Measurements from ENCODE around the gene METTL13.

The METTL13 gene

DNA sequence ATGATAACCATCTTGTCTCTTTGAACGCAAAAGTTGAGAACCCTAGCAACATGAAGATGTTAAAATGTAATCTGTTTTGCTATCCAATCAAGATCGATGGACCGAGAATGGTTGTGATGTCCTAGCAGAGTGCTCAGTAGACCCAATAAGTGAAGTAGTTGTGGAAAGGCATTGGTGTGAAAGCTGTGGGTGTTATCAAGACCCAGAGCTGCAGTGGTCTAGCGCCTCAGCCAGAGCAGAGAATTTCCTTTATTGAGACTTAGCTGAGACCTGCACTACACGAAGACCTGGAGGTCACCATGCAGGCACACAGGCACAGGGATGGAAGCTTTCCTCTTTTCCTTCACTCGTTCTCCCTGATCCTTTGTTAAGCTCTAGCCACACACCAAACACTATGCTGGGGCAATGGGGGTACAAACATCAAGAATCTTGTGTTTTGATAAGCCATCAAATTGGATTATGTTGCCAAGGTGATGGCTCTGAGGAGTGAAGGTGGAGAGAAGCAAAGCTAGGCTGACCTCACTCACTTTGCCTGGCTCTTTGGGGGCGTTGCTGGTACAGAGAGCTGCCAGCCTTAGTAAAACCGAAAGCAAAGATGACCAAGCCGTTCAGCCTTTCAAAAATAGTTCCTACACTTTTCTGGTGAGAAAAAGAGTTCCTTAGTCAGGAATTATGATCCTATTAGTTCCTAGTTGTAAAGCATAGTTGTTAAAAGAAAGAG is 24.1 kb downstream of the METTL13 start:
- DNase-seq = no peak

DNA sequence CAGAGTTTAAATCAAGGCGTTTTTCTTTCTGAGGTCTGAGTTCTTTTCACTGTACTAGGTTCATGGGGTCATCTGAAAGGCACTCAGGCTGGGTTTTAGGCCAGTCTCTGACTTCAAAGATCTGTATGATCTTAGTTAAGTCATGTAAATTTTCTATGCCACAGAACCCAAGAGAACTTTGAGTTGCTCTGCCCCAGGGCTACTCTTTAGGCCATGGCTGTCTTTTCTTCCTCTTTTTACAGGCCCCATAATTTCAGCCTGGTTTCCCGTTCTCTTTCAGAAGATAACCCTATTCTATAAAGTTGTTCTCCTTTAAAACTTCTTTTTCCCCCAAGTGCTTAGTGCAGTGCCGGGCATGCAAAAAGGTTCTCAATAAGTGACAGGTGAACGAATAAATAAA is 26.1 kb downstream of the METTL13 start:
- DNase-seq = no peak

DNA sequence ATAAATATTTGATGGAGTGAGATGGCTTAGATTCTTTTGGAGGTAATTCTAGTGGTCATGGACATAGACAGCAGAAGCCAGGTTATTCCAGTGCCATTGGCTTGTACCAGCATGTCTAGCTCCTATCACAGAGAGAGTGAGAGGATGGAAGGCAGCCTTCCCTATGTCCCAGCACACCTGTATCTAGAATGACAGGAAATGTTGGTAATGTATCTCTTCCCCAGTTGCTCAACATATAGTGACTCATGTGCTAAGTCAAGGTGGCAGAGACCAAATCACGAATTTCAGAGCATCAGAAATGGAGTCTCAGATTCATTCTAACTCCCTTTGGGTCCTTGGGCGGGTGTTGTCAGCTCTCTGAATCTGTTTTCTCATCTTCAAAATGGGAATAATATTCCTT is 28.4 kb downstream of the METTL13 start:
- DNase-seq = no peak

DNA sequence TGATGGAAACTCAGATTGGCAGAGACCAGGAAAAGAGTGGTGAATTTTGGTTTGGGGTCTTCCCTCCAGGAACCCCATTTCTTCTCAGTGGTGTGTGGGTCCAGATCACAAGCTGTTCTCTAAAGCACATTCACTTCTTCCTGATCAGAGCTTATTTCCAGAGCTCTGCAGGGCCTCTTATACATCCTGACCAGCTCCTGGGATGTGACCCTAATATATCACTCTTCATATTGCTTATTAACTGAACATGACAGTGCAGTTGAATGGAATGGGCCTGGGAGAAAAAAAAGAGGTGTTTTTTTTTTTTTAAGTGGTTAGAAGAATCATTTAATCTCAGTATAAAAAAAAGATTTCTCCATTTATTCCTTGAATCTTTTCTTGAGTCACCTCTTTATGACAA is 30.2 kb downstream of the METTL13 start:
- no peak for DNase-seq

DNA sequence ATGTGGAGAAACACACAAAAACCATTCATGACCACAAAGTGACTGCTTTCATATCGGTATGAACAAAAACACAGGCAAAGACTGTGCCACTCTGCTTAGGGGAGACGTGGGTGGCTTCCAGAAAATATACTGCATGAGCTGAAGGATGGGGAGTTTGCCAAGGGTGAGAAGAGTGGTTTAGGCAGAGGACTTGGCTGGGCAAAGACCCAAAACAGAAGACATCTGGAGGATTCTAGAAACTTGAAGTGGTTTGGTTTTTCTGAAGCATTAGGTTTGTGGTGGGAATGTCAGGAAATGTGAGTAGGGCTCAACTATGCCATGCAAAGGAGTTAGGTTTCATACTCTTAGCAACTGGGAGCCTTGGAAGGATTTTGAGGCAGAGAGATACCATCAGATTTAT is 33.2 kb downstream of the METTL13 start:
- no peak for DNase-seq

DNA sequence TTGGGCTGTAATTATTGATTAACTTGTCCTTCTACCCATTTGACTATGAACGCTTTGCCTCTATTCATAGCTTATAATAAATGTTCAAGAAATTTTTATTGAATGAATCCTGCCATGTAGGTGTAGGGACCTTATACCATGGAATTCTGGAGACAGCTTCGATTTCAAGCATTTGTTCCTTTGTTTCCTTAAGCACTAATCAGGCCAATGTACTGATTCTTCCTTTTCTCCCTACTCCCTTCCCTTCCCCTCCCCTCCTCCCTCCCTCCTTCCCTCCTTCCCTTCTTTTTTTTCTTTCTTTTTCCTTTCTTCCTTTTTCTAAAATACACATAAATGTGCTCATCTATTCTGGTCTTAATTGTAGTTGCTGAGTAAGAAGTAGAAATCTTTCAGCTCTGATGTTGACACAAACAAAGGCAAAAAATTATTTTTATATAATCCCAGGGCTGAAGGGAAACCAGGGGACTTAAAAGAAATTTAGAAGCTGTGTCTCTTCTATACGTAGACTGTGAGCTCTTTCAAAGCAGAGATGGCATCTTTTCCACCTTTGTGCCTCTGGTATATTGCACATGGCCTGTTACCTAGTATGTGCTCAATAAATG is 34.9 kb downstream of the METTL13 start:
- DNase-seq = no peak

DNA sequence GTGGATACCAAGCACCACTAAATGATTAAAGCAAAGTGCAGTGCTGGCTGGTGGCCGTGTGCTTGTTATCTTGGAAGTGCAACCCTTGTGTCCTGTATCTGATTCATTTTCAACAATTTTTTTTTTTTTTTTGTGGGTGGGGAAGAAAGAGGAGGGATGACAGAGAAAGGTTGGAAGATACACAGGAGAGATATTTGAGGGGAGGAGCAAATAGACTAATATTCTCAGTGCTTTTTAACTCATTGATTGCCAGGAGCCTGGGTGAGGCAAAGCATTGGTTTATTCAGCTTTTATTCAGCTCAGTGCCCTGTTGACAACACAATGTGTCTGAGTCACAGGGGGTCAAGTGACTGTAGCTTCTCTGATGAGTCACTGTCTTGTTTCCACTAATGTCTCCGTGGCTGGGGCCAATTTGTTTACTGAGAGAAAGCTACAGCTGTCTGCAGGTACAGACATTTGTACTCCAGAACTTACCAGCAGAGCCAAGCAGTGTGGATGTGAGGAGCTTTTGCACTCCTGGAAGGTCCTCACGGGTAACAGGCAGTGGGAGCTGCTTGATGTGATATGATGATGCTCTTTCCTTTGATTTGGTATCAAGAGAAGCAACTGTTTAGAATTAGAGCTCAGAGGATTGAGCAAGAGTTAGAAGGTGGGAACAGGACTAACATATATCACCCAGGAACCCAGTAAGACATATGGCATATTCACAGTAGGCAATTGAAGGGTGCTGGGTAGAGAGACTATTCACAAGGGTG is 36.2 kb downstream of the METTL13 start:
- DNase-seq = no peak

DNA sequence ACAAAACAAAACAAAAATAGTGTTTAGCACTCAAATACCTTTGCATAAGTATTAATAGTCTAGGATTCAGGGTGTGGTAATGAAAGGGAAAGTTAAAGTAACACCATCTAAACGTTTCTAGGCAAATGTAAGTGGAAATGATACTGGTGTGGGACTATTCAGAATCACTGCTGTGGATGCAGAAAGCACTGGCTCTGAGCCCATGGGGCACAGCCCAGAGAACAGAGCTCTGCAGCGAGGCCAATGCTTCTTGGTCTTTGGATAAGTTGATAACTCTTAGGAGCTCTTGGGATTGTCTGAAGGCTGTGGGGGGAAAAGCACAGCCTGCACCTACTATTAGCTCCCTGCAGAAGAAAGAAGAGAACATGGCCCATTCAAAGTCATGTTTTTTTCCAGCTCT is 38.5 kb downstream of the METTL13 start:
- DNase-seq = no peak

DNA sequence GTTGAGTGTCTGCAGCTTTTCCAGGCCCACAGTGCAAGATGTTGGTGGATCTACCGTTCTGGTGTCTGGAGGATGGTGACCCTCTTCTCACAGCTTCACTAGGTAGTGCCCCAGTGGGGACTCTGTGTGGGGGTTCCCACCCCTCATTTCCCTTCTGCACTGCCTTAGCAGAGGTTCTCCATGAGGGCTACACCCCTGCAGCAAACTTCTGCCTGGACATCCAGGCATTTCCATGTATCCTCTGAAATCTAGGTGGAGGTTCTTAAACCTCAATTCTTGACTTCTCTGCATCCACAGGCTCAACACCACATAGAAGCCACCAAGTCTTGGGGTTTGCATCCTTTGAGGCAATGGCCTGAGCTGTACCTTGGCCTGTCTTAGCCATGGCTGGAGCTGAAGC is 45.5 kb downstream of the METTL13 start:
- no peak for DNase-seq

DNA sequence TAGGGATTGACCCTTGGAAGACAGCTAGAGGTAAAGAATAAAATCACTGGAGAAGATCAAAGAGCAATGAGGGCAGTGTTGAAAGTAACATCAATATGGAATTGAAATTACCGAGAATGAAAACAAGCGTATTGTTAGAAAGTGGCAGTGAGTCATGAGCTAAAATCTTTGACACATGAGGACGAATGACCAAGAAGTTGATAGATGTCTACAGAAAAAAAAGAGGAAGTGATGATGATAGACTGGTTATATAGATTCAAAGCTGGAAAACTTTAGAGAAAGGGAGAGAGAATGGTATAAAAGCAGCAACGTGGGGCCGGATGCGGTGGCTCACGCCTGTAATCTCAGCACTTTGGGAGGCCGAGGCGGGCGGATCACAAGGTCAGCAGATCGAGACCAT is 47.3 kb downstream of the METTL13 start:
- DNase-seq = no peak

DNA sequence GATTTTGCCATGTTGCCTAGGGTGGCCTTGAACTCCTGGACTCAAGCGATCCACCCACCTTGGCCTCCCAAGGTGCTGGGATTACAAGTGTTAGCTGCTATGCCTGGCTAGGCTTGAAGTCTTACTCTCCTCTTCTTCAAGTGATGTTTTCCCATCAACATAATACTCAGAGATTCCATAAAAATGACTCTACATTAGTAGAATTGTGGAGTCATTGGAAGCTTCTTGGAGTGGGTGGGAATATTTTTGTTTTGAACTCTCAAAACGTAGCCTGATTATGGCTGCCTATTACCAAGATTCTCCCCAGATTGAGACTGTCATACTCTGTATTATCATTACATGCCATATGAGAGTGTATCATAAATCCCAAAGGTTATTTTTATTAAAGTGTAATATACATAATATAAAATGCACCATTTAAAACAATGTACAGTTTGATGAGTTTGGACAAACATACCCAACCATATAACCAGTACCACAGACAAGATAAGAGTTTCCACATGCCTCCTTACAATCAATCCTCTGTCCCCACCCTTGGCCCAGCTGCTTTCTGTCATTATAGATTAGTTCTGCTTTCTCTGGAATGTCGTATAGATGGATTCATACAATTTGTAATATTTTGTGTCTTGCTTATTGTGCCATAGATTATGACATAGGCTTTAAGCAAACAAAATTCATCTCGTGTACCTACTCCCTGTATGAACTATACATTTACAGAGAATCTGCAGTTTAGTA is 51.8 kb downstream of the METTL13 start:
- no peak for DNase-seq

DNA sequence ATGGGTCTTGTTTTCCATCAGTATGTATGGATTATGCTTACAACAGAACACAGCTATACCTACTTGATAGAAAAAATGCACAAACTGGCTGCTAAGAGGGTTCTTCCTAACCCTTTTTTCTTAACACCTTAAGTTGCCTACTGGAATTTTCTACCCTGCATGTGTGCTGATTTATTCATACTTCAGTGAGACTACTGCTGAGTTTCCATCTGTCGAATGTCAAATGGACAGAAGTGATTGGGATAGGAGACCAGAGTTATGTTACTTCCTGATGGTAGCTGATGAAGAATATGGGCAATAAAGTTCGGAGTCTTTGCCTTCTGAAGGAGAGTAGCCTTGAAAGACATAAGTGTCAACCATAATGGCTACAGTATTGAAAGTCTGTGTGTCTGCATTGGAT is 53.4 kb downstream of the METTL13 start:
- DNase-seq = no peak

DNA sequence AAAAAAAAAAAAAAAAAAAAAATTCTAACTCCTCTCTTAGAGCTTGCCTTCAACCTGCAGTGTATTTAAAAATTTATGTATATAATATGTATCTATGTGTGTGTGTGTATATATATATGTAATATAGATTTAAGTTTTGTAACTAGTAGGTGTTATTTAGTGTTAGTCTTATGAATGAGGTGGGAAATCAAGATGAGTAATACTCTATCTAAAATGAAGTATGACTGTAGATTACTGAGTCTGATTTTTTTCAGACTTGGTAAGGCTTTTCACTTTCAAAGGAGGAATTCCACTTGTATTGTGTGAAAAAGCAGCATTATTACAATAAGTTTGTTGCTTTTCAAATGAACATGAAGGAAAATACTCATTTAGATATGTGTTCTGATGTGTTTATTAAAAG is 54.4 kb downstream of the METTL13 start:
- DNase-seq = no peak

DNA sequence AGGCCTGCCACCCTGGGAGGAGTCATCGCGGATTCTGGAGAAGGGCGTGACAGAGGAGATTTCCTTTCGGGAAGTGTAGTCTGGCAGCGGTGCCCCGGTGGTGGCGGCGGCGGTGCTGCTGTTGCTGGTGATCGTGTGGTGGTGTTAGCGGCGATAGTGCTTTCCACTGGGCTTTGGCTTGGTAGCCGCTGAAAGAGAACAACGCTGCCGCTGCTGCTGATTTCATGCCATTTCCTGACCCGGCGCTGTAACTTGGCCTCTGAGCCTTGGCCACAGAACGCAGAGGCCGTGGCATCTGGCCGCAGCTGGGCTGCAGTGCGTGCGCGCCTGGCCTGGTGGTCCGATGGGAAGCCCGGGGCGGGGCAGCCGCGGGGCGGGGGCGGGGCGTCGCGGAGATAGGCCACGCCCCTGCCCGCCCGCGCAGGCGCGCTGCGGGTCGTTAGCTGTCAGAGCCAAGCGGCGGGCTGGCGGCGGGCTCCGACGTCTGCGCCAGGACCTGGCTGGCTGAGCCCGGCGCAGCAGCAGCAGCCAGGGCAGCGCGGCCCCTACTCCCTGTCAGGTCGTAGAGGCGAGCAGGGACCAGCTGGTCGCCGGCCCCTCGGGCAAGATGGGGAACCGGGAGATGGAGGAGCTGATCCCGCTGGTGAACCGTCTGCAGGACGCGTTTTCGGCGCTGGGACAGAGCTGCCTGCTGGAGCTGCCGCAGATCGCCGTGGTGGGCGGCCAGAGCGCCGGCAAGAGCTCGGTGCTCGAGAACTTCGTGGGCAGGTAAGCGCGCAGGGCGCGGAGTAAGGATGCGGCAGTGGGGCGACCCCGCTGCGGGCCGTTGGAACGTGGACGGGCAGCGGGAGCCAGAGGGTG is 59.8 kb downstream of the METTL13 start, which contains the start of gene DNM3:
Gene DNM3, plus strand, starts transcription at position 449 of the 861 bp plus-strand sequence. Its CDS starts 159 bp downstream, at position 608.
- peak; percentile 87 for DNase-seq

DNA sequence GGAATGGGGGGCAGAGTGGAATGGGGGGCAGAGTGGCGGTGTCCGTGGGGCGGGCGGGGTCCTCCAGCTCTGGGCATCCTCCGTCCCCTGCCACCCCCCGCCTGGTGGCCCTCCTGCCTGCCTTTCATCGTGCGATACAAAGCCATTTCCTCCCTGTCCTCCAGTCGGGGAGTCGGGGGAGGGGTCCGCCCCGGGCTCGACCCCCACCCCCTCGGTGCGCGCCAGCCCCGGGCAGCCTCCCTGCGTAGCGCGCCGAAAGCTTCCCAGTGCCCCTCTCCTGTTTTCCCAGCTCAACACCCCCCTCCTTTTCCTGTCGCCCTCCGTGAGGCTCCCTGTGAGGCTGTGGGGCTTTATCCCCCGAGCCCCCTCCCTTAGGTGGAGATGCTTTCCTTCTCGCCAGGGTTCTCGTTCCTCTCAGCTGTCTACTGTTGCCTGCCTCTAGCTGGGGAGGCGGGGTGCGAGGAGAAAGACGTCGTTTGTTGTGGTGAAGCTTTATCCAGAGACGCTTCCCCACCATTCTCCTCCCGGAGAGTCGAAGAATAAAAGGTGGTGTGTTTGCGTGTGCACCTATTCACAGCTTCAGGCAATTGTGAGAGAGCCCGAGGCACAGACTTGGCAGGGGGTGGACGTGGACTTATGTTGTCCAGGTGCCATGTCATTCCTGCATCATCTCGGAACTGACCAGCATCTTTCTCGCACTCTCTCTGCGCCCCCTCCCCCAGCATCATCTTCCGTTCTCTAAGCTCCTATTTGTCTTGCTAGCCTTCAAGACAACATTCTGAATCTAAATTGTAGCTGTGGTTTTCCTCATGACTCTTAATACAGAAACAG is 60.7 kb downstream of the METTL13 start:
- peak; percentile 17 for DNase-seq

DNA sequence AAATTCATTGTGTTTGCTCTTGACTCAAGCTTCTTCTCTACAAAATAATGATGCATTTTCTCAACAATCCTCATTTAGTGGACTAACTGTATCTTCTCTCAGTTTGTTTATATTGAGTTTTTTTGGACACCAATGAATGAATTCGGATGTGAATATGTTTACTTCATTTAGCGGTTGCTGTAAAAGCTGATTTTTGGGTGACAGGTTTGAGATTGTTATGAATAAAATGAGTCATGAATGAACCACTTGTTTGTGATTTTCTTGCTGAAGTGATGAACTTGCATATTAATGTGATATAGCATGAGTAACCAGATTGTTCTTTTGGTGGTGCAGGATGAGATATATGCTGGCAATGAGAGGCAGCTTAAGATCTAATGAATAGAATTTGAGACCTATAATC is 62.9 kb downstream of the METTL13 start:
- no peak for DNase-seq

DNA sequence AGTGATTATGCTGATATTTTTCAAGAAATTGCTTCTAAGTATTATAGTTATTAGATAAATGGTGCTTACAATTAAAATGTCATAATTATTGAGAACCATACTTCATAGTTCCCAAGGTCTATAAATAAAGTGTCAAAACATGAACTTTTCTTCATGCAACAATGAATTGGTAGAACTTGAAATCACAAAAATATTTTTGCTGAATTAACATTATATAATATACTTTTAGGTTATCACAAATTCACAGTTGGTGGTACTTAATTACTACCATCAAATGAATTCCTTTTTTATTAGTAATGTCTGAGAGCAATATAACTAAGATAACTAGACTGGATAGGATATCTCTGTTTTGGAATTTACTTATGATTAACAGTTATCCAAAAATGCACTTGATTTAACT is 64.5 kb downstream of the METTL13 start:
- DNase-seq = no peak

Measured in CD4-positive, alpha-beta T cell treated with Interleukin-12 subunit alpha and Interleukin-12 subunit beta, for 1 hour (primary cell).